Stimulated activated CD8-positive, alpha-beta memory T cell treated with anti-CD3 and anti-CD28 coated beads, Interleukin-12 subunit alpha, Interleukin-12 subunit beta, amount 100 ng/mL, for 24 hours (primary cell): ENCODE data around the gene DLGAP4.
"Not testable (repeated sequence)": the region's sequence is repeated elsewhere in the genome, so short reads cannot be mapped to it uniquely, and the experiment has no call there.

Source experiments
- DNase-seq: peaks from one replicate; pipeline ENCODE4 v3.0.0-alpha.2; 2020; ENCODE audit errors: extremely low read depth

DLGAP4 gene

GRCh38 chr20:36541227-36541767, 235.2 kb downstream of the DLGAP4 start, which contains the start of gene MYL9:
TSS of gene MYL9 (plus strand) at chr20:36541519. CDS start at chr20:36544885, 3,366 bp downstream.
- no peak for DNase-seq

- no peak for DNase-seq
These were observed 235.8 kb downstream of the DLGAP4 start for GRCh38 chr20:36541768-36542488.

DNA sequence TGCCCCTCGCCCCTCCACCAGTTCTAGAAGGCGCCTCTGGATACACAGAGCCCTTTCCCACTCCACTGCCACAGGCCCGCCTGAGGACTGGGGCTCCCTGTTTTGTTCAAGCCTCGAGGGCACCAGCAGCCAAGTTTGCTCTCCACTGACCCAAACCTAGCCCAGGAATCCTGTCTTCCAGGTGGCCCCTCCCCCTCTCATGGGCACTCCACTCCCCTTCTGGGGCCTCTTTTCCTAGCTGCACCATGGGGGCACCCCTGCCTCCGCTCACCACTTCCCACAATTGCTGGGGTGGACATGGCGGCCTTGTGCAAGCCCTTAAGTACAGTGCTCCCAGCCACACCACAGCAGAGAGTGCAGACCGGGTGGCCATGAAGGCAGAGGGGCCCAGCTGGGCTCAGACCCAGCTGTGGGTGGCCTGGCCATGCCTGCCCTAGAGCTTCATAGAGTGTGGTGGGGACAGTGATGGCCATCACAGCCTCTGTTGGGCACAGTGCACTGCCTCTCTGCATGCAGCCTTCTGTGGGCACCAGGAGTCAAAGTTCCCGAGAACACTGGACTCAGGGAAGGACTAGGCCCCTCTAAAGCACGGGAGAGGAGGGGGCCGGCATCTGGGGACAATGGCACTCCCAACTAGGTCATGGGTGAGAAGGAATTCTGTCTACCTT, 236.5 kb downstream of the DLGAP4 start:
- no peak for DNase-seq

DNA sequence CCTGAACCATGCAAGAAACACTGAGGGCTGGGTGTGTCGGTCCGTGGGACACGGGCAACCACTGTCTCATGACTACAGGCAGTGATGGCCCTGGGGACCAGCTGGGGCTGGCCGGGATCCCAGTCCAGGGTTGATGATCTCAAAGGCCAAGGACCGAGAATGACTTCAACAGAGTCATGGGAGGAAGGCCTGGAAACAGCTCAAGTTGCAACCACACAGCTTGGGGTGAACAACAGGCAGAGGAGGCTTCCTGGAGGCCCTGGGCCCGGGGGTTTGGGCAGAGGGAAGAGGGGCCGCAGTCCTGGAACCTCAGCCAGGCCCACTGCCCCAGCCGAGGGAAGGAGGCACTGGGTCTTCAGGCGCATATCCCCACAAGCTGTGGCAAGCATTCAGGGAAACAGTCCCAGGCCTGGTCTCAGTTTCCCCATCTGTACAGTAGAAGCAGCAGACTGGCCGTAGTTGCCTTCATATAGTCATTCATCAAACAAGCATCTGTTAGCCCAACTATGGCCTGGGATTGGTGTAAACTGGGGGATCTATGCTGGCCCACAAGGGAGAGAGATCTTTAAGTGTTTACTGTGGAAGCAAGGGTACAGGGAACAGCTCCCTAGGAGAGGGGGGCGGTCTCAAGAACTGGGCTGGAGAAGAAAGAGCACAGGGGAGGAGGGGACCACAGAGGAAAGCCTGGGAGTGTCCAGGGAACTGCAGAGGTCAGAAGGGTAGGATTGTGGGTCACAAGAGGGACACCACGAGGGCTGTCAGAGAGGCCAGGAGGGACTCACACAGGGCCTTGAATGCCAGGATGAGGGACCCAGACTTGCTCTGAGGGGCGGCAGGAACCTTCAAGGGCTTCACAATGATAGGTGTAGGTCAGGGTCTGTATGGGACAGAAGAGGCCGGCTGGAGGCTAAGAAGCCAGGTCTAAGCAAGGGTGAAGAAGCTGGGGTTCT, 237.3 kb downstream of the DLGAP4 start:
- no peak for DNase-seq

DNA sequence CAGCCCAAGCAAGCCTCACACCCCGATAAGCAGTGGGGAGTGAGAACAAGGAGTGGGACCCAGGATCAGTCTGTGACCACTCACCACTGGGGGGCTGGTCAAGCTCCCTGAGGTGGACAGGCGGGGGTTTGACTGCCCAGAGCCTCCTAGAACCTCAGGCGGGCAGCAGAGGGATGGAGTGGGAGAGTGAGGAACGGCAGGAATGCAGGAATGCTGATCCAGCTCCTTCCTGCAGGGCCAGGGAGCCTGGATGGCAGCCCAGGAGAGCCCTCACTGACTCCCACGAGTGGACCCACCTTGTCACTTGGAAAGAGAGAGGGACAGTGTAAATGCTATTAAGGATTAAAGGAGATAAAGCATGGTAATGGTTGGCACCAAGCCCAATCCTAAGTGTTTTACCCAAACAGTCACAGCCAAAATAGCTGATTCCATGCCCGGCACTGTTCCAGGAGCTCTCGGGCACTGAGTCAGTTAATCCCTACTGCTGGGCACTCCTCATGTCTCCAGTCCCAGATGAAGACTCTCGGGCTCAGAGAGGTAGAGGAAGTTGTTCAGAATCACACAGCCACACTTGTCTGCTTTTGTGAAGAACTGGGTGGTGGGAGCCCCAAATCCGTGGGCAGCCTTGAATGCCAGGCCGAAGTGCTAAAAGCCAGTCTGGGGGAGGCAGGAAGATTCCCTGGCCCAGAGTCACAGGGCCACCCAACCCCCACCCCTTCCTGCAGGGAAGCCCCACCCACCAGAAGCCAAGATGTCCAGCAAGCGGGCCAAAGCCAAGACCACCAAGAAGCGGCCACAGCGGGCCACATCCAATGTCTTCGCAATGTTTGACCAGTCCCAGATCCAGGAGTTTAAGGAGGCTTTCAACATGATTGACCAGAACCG, 238.2 kb downstream of the DLGAP4 start:
- no peak for DNase-seq

GRCh38 chr20:36546111-36546736, 240.1 kb downstream of the DLGAP4 start:
- DNase-seq, result no peak

DNA sequence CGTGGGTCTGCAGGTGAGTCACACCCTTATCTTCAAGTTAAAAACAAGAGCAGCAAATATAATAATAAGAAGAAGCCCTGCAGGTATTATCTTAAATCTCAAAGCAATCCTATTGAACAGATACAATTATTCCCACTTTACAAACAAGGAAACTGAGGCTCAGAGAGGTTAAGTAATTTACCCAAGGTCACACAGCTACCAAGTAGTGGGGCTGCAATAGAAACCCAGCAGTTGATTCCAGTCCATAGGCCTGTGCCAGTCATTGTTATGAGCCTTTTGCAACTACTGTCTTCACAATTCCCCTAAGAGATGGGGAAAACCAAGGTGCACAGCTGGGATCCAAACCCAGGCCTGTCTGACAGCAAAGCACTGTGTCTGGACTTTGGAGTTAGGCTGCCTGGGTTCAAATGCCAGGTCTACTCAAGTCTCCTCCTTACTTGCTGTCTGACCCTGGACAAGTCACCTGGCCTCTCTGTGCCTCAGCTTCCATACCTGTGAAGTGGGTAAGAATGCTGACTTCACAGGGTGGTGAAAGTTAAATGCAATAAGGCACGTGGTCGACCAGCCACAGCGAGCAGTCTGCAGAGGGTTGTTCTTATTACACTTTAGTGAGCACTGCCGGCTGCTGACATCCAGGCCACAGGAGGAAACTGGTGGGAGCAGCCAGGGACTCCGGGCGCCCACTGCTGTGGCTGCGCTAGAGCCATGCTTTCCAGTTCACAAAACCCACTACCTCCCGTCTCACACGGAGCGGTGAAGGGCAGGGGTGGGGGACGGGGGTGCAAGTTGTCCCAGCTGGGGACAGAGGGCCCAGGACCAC, 241.3 kb downstream of the DLGAP4 start:
- DNase-seq, result no peak

DNA sequence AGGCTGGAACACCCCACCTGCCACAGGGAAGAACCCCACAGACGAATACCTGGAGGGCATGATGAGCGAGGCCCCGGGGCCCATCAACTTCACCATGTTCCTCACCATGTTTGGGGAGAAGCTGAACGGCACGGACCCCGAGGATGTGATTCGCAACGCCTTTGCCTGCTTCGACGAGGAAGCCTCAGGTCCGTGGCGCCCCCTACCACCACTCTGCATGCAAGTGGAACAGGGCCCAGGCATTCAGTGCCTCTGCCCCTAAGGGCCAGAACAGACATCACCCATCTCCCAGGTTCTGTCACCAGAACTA, 241.8 kb downstream of the DLGAP4 start:
- no peak for DNase-seq

GRCh38 chr20:36548704-36549627, 242.8 kb downstream of the DLGAP4 start:
- DNase-seq, result no peak

DNA sequence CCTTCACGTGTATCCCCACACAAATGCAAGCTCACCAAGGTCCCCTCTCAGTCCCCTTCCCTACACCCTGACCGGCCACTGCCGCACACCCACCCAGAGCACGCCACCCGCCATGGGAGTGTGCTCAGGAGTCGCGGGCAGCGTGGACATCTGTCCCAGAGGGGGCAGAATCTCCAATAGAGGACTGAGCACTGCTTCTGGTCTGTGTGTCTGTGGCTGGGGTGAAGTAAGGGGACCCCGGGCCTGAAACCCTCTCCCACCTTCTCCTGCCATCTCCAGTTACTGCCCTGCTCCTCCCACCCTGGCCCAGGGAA, 243.4 kb downstream of the DLGAP4 start:
- DNase-seq, result no peak

GRCh38 chr20:36549942-36550789, 244.0 kb downstream of the DLGAP4 start:
- no peak for DNase-seq

GRCh38 chr20:36550790-36551299, 244.7 kb downstream of the DLGAP4 start:
- no peak for DNase-seq

GRCh38 chr20:36555248-36555647, 249.1 kb downstream of the DLGAP4 start:
- no peak for DNase-seq

GRCh38 chr20:36562724-36563123, 256.6 kb downstream of the DLGAP4 start:
- DNase-seq, result no peak

DNA sequence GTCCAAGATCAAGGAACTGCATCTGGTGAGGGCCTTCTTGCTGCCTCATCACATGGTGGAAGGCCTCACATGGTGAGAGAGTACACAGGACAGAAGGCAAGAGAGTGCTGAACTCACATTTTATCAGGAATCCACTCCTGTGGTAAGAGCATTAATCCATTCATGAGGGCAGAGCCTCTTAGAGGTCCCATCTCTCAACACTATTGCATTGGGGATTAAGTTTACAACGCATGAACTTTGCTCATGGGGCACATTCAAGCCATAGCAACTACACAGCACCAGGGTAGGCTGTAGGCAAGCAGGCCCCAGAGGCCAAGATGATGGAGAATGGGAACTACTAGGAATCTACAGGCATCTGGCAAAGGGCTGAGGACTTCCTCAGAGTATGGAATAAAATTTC, 257.2 kb downstream of the DLGAP4 start:
- DNase-seq, result no peak

GRCh38 chr20:36564078-36564725, 258.1 kb downstream of the DLGAP4 start:
- DNase-seq, result not testable (repeated sequence)

DNA sequence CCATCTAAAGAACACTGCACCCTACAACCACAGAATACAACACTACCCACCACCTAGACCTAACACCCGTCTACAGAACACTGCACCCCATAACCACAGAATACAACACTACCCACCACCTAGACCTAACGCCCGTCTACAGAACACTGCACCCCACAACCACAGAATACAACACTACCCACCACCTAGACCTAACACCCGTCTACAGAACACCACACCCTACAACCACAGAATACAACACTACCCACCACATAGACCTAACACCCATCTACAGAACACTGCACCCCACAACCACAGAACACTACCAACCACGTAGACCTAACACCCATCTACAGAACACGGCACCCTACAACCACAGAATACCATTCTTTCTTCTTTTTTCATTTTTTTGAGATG, 258.6 kb downstream of the DLGAP4 start:
- DNase-seq, result not testable (repeated sequence)
